Mesothelial cell of epicardium (in vitro differentiated cells): Measurements from ENCODE around the gene ADIRF. TPM values are rescaled to one million over a fixed set of nuclear protein-coding genes. Genes with fewer than 3 reads are reported as not detected.

Source experiments
- DNase-seq, 2 experiments: peaks; one replicate each; pipeline ENCODE4 v3.0.0; 2021; ENCODE audit warnings: low spot score in 2 of 2; ENCODE audit not compliant: unreplicated experiment in 2 of 2
- H3K27ac Mint-ChIP-seq: 2 replicates; pipeline ENCODE4 v1.8.0; 2021; ENCODE audit warnings: mixed read lengths
- H3K27me3 Mint-ChIP-seq: 2 replicates; pipeline ENCODE4 v1.8.0; 2021; ENCODE audit warnings: low read depth, mixed read lengths
- H3K36me3 Mint-ChIP-seq: 2 replicates; pipeline ENCODE4 v1.8.0; 2021; ENCODE audit warnings: mixed read lengths
- H3K4me1 Mint-ChIP-seq: 2 replicates; pipeline ENCODE4 v1.8.0; 2021; ENCODE audit warnings: mixed read lengths
- H3K4me3 Mint-ChIP-seq: 2 replicates; pipeline ENCODE4 v1.8.0; 2021; ENCODE audit warnings: mild to moderate bottlenecking, moderate library complexity, mixed read lengths
- H3K9me3 Mint-ChIP-seq: 2 replicates; pipeline ENCODE4 v1.8.0; 2021; ENCODE audit warnings: mixed read lengths
- CTCF ChIP-seq: fragments of 200-600 bp; sonication (generic); IDR thresholded peaks from one replicate; pipeline ENCODE4 v1.5.0; 2021; ENCODE audit warnings: antibody characterized with exemption; ENCODE audit not compliant: unreplicated experiment
- total RNA-seq: library from RNA; stranded (reverse); gene quantifications from 3 replicates; pipeline ENCODE4 v1.2.1, GENCODE V29; 2021

Gene ADIRF
- total RNA-seq, 1 donor from 2014 or later = not detected

- H3K36me3 Mint-ChIP-seq = peaks cover 3% of the 10 kb centered on the region
- no peak for DNase-seq
These were observed 26.3 kb upstream of the ADIRF start for GRCh38 chr10:86941991-86942421.

GRCh38 chr10:86942441-86943315, 25.6 kb upstream of the ADIRF start:
- TF ChIP-seq CTCF = no peak
- Mint-ChIP-seq H3K9me3 (no peaks in the 10 kb centered on the region), H3K4me3 (no peak overlapping the region), H3K27ac (no peak overlapping the region), H3K36me3 (peaks cover 3% of the 10 kb centered on the region), H3K27me3 (no peaks in the 10 kb centered on the region), H3K4me1 (peaks cover 27% of the 10 kb centered on the region)
- DNase-seq = no peak

More at GRCh38 chr10:86941991-86942421, 26.3 kb upstream of the ADIRF start:
- H3K4me3 Mint-ChIP-seq = no peak overlapping the region
- no peaks in the 10 kb centered on the region for H3K9me3 Mint-ChIP-seq
- peaks cover 26% of the 10 kb centered on the region for H3K4me1 Mint-ChIP-seq
- no peaks in the 10 kb centered on the region for H3K27me3 Mint-ChIP-seq
- no peak overlapping the region for H3K27ac Mint-ChIP-seq
- no peak for TF ChIP-seq CTCF

GRCh38 chr10:86943316-86944030, 24.8 kb upstream of the ADIRF start:
- Mint-ChIP-seq H3K9me3 (peaks cover 4% of the 10 kb centered on the region), H3K4me1 (peaks cover 27% of the 10 kb centered on the region), H3K4me3 (no peak overlapping the region), H3K27ac (no peak overlapping the region), H3K36me3 (peaks cover 3% of the 10 kb centered on the region), H3K27me3 (no peaks in the 10 kb centered on the region)
- no peak for DNase-seq
- TF ChIP-seq CTCF = no peak

GRCh38 chr10:86944031-86944419, 24.3 kb upstream of the ADIRF start:
- peaks cover 5% of the 10 kb centered on the region for H3K9me3 Mint-ChIP-seq
- H3K36me3 Mint-ChIP-seq = peaks cover 3% of the 10 kb centered on the region
- H3K27me3 Mint-ChIP-seq = no peaks in the 10 kb centered on the region
- TF ChIP-seq CTCF = no peak
- H3K4me1 Mint-ChIP-seq = peaks cover 27% of the 10 kb centered on the region
- DNase-seq = no peak
- no peak overlapping the region for H3K4me3 Mint-ChIP-seq
- H3K27ac Mint-ChIP-seq = no peak overlapping the region

- H3K4me3 Mint-ChIP-seq = no peak overlapping the region
- peaks cover 27% of the 10 kb centered on the region for H3K4me1 Mint-ChIP-seq
- H3K36me3 Mint-ChIP-seq = peaks cover 3% of the 10 kb centered on the region
- H3K9me3 Mint-ChIP-seq = peaks cover 5% of the 10 kb centered on the region
- H3K27me3 Mint-ChIP-seq = no peaks in the 10 kb centered on the region
- no peak for TF ChIP-seq CTCF
- no peak for DNase-seq
- H3K27ac Mint-ChIP-seq = peak overlapping the region; percentile 49
These were observed 23.8 kb upstream of the ADIRF start for GRCh38 chr10:86944471-86944870.
